HepG2 (cell line): ENCODE results near the gene ABCG4. TPM values are rescaled to one million over a fixed set of nuclear protein-coding genes. Genes with fewer than 3 reads are reported as not detected.
A peak's percentile ranks its signal among the peaks of the same experiment; 100 is the strongest.
"Not testable (repeated sequence)": the region's sequence is repeated elsewhere in the genome, so short reads cannot be mapped to it uniquely, and the experiment has no call there.

Experiments
- FOSL2 ChIP-seq: sonication (generic); formaldehyde crosslinking; IDR thresholded peaks from 2 replicates; pipeline ENCODE4 v1.4.0; 2020; ENCODE audit warnings: missing genetic modification reagents
- FOXA1 ChIP-seq, 2 experiments: fragments of 450-650 bp in 1 of 2; sonication (generic) in 1 of 2; formaldehyde crosslinking in 1 of 2; IDR thresholded peaks; 2 replicates each; pipeline versions ENCODE4 v1.4.0 to v1.6.1; 2016 to 2020; ENCODE audit warnings: missing genetic modification reagents in 1 of 2
- HNF4A ChIP-seq: sonication (generic); formaldehyde crosslinking; IDR thresholded peaks from 2 replicates; pipeline ENCODE4 v1.4.0; 2020; ENCODE audit warnings: missing genetic modification reagents
- MAFK ChIP-seq, 2 experiments: IDR thresholded peaks in 1 of 2; conservative IDR thresholded peaks in 1 of 2; 2 replicates each; pipeline ENCODE4 v1.6.1; 2011; ENCODE audit warnings: improper control_type of control experiment in 2 of 2, low read length in 2 of 2
- NR2F6 ChIP-seq, 2 experiments: IDR thresholded peaks; 2 replicates each; pipeline ENCODE4 v1.6.1; 2016; ENCODE audit warnings: antibody characterized with exemption in 1 of 2, mild to moderate bottlenecking in 1 of 2
- RCOR2 ChIP-seq: IDR thresholded peaks from 2 replicates; pipeline ENCODE4 v1.6.1; 2016; ENCODE audit warnings: missing biosample characterization, missing genetic modification reagents
- SOX6 ChIP-seq, 2 experiments: fragments of 450-650 bp in 1 of 2; sonication (generic) in 1 of 2; formaldehyde crosslinking in 1 of 2; IDR thresholded peaks; 2 replicates each; pipeline versions ENCODE4 v1.4.0 to v1.6.1; 2017 to 2020; ENCODE audit warnings: antibody characterized with exemption in 1 of 2, mild to moderate bottlenecking in 1 of 2, missing genetic modification reagents in 1 of 2
- ZNF460 ChIP-seq: sonication (generic); formaldehyde crosslinking; IDR thresholded peaks from 2 replicates; pipeline ENCODE4 v1.5.1; 2020; ENCODE audit warnings: missing genetic modification reagents, mild to moderate bottlenecking, borderline replicate concordance
- ZNF605 ChIP-seq: sonication (generic); formaldehyde crosslinking; IDR thresholded peaks from 2 replicates; pipeline ENCODE4 v1.8.0; 2022; ENCODE audit warnings: mild to moderate bottlenecking, missing genetic modification reagents
- ZNF644 ChIP-seq: IDR thresholded peaks from 2 replicates; pipeline ENCODE4 v1.6.1; 2016; ENCODE audit warnings: low read depth
- polyA plus RNA-seq, 8 experiments: library from polyadenylated mRNA; depleted of rRNA in 3 of 8; stranded (reverse) in 7 of 8; unstranded in 1 of 8; fragments of >200 nt; fragmentation: Illumina TruSeq in 4 of 8; extraction: Trizol in 4 of 8; gene quantifications; 2 replicates each; pipeline versions ENCODE4 v1.2.1 to v1.2.3, GENCODE V29; 2011 to 2016; ENCODE audit warnings: low read depth in 4 of 8, missing spikeins in 1 of 8, mixed read lengths in 1 of 8; ENCODE audit not compliant: insufficient read depth in 1 of 8
- total RNA-seq, 5 experiments: library from RNA; depleted of rRNA; stranded (reverse); fragments of >200 nt; fragmentation: Illumina TruSeq; extraction: Trizol; gene quantifications; 2 replicates each; pipeline ENCODE4 v1.2.3, GENCODE V29; 2016; ENCODE audit warnings: low read depth in 1 of 5
- TF ChIP-seq, protein P1 (sequence below): sonication (generic); formaldehyde crosslinking; conservative IDR thresholded peaks from 2 replicates; pipeline ENCODE4 v1.4.0; 2020; ENCODE audit warnings: mild to moderate bottlenecking, missing genetic modification reagents, moderate library complexity
- TF ChIP-seq, protein P2 (sequence below): IDR thresholded peaks from 2 replicates; pipeline ENCODE4 v1.4.0; 2020; ENCODE audit warnings: mild to moderate bottlenecking, missing genetic modification reagents
- TF ChIP-seq, protein P3 (sequence below): sonication (generic); formaldehyde crosslinking; IDR thresholded peaks from 2 replicates; pipeline ENCODE4 v1.4.0; 2020; ENCODE audit warnings: missing genetic modification reagents, low read depth, mild to moderate bottlenecking, borderline replicate concordance
- TF ChIP-seq, protein P4 (sequence below): IDR thresholded peaks from 2 replicates; pipeline ENCODE4 v1.6.1; 2012; ENCODE audit warnings: inconsistent platforms
- TF ChIP-seq, protein P5 (sequence below): sonication (generic); formaldehyde crosslinking; IDR thresholded peaks from 2 replicates; pipeline ENCODE4 v1.4.0; 2020; ENCODE audit warnings: mild to moderate bottlenecking, missing genetic modification reagents, borderline replicate concordance

Gene ABCG4
- total and polyA plus RNA-seq, 2 of the 13 experiments (the other 11 are each of a cell fraction or from before 2014, with no cell fraction given) = not detected

DNA sequence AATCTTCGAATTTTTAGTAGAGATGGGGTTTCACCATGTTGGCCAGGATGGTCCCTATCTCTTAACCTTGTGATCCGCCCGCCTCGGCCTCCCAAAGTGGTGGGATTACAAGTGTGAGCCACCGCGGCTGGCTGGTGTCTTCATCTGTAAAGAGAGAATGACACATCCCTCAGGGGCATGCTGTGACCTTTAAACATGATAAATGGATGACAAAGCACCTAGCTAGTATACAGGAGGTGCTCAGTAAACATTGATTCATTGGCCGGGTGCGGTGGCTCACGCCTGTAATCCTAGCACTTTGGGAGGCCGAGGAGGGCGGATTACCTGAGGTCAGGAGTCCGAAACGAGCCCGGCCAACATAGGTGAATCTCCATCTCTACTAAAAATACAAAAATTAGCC, 42.4 kb downstream of the ABCG4 start (continued):
- TF ChIP-seq FOSL2 = peak; percentile 91
- TF ChIP-seq, protein P1, sequence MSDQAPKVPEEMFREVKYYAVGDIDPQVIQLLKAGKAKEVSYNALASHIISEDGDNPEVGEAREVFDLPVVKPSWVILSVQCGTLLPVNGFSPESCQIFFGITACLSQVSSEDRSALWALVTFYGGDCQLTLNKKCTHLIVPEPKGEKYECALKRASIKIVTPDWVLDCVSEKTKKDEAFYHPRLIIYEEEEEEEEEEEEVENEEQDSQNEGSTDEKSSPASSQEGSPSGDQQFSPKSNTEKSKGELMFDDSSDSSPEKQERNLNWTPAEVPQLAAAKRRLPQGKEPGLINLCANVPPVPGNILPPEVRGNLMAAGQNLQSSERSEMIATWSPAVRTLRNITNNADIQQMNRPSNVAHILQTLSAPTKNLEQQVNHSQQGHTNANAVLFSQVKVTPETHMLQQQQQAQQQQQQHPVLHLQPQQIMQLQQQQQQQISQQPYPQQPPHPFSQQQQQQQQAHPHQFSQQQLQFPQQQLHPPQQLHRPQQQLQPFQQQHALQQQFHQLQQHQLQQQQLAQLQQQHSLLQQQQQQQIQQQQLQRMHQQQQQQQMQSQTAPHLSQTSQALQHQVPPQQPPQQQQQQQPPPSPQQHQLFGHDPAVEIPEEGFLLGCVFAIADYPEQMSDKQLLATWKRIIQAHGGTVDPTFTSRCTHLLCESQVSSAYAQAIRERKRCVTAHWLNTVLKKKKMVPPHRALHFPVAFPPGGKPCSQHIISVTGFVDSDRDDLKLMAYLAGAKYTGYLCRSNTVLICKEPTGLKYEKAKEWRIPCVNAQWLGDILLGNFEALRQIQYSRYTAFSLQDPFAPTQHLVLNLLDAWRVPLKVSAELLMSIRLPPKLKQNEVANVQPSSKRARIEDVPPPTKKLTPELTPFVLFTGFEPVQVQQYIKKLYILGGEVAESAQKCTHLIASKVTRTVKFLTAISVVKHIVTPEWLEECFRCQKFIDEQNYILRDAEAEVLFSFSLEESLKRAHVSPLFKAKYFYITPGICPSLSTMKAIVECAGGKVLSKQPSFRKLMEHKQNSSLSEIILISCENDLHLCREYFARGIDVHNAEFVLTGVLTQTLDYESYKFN (CRISPR knock-in tag) = peak; percentile 38; the same call in 1 of the 2 replicates
- TF ChIP-seq, protein P2, sequence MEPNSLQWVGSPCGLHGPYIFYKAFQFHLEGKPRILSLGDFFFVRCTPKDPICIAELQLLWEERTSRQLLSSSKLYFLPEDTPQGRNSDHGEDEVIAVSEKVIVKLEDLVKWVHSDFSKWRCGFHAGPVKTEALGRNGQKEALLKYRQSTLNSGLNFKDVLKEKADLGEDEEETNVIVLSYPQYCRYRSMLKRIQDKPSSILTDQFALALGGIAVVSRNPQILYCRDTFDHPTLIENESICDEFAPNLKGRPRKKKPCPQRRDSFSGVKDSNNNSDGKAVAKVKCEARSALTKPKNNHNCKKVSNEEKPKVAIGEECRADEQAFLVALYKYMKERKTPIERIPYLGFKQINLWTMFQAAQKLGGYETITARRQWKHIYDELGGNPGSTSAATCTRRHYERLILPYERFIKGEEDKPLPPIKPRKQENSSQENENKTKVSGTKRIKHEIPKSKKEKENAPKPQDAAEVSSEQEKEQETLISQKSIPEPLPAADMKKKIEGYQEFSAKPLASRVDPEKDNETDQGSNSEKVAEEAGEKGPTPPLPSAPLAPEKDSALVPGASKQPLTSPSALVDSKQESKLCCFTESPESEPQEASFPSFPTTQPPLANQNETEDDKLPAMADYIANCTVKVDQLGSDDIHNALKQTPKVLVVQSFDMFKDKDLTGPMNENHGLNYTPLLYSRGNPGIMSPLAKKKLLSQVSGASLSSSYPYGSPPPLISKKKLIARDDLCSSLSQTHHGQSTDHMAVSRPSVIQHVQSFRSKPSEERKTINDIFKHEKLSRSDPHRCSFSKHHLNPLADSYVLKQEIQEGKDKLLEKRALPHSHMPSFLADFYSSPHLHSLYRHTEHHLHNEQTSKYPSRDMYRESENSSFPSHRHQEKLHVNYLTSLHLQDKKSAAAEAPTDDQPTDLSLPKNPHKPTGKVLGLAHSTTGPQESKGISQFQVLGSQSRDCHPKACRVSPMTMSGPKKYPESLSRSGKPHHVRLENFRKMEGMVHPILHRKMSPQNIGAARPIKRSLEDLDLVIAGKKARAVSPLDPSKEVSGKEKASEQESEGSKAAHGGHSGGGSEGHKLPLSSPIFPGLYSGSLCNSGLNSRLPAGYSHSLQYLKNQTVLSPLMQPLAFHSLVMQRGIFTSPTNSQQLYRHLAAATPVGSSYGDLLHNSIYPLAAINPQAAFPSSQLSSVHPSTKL (CRISPR knock-in tag) = peak; percentile 62
- peak; percentile 73; the same call in 1 of the 2 replicates for TF ChIP-seq RCOR2 (CRISPR knock-in tag)
- 0 out of 2 replicates have a peak, but pooled peaks have one; percentile 12 for TF ChIP-seq ZNF644 (CRISPR knock-in tag)
- peak; percentile 31; the same call in 1 of the 2 replicates for TF ChIP-seq HNF4A
- TF ChIP-seq, protein P3, sequence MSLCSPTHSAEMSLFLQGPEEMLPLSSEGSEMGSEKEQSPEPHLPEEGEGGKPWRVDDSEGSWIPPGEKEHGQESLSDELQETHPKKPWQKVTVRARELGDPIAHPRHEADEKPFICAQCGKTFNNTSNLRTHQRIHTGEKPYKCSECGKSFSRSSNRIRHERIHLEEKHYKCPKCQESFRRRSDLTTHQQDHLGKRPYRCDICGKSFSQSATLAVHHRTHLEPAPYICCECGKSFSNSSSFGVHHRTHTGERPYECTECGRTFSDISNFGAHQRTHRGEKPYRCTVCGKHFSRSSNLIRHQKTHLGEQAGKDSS = peak; percentile 76; the same call in 1 of the 2 replicates
- not testable (repeated sequence) for TF ChIP-seq SOX6, FOXA1 (IDR thresholded peaks at IDR 0.05)
- 0 out of 2 replicates have a peak, but pooled peaks have one; percentile 17 for TF ChIP-seq SOX6 (CRISPR knock-in tag; IDR thresholded peaks at IDR 0.05)
- TF ChIP-seq MAFK (conservative IDR thresholded peaks at IDR 0.05 in 1 of 2, IDR thresholded peaks at IDR 0.05 in 1 of 2; ENCODE audit: low read length in 2 of 2) = 0 out of 4 replicates have a peak, but pooled peaks of 1 of the 2 experiments have one; percentile 20
- TF ChIP-seq, protein P4, sequence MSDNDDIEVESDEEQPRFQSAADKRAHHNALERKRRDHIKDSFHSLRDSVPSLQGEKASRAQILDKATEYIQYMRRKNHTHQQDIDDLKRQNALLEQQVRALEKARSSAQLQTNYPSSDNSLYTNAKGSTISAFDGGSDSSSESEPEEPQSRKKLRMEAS = 0 out of 2 replicates have a peak, but pooled peaks have one; percentile 15
- TF ChIP-seq ZNF605 (CRISPR knock-in tag) = peak; percentile 72; the same call in 1 of the 2 replicates
- peak; percentile 69; the same call in 1 of the 2 replicates for TF ChIP-seq FOXA1 (CRISPR knock-in tag; IDR thresholded peaks at IDR 0.05)
- TF ChIP-seq NR2F6 (IDR thresholded peaks at IDR 0.05) = peak; percentile 68
- peak; percentile 69 for TF ChIP-seq NR2F6 (CRISPR knock-in tag; IDR thresholded peaks at IDR 0.05)
- TF ChIP-seq, protein P5, sequence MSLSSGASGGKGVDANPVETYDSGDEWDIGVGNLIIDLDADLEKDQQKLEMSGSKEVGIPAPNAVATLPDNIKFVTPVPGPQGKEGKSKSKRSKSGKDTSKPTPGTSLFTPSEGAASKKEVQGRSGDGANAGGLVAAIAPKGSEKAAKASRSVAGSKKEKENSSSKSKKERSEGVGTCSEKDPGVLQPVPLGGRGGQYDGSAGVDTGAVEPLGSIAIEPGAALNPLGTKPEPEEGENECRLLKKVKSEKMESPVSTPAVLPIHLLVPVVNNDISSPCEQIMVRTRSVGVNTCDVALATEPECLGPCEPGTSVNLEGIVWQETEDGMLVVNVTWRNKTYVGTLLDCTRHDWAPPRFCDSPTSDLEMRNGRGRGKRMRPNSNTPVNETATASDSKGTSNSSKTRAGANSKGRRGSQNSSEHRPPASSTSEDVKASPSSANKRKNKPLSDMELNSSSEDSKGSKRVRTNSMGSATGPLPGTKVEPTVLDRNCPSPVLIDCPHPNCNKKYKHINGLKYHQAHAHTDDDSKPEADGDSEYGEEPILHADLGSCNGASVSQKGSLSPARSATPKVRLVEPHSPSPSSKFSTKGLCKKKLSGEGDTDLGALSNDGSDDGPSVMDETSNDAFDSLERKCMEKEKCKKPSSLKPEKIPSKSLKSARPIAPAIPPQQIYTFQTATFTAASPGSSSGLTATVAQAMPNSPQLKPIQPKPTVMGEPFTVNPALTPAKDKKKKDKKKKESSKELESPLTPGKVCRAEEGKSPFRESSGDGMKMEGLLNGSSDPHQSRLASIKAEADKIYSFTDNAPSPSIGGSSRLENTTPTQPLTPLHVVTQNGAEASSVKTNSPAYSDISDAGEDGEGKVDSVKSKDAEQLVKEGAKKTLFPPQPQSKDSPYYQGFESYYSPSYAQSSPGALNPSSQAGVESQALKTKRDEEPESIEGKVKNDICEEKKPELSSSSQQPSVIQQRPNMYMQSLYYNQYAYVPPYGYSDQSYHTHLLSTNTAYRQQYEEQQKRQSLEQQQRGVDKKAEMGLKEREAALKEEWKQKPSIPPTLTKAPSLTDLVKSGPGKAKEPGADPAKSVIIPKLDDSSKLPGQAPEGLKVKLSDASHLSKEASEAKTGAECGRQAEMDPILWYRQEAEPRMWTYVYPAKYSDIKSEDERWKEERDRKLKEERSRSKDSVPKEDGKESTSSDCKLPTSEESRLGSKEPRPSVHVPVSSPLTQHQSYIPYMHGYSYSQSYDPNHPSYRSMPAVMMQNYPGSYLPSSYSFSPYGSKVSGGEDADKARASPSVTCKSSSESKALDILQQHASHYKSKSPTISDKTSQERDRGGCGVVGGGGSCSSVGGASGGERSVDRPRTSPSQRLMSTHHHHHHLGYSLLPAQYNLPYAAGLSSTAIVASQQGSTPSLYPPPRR = peak; percentile 40; the same call in 1 of the 2 replicates
- TF ChIP-seq ZNF460 (CRISPR knock-in tag) = peak; percentile 97
